ENCODE data around the gene ESPN. TPM values are rescaled to one million over a fixed set of nuclear protein-coding genes. Genes with fewer than 3 reads are reported as not detected.
A peak's percentile ranks its signal among the peaks of the same experiment; 100 is the strongest.

Gene ESPN
- total RNA-seq, 4 donors from 2014 or later, result 0.33 to 1.0 (median 1.0) TPM; not detected in 1

DNA sequence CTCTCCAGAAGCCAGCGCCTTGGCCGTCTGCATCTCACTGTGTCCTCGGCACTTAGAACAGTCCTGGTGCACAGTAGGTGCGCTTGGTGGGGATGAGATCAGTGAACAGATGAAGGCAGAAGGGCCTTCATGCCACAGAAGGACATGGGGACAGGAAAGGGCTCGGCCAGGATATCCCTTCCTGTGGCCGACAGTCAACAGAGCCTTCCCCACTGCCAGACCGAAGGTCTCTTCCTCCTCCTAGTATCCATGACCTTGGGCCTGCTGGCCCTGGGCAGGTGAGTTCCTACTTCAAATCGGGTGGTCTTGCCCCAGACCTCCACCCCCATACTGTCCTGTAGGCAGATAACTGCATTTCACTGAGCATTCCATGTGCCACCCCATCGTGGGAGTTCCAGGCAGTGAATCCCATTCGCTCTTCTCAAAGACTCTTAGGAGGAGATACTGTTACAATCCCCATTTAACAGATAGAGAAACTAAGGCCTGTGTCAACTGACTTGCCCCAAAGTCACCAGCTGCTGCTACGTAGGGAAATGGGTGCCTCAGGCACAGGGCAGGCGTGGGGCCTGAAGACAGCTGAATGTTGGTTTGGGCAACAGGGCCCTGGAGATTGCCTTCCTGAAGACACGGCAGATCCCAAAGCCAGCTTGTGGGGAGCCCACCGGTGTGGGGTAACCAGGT lies 63.4 kb downstream of the ESPN start:
- TF ChIP-seq POLR2AphosphoS5 (IDR thresholded peaks at IDR 0.05) (no peak), POLR2A (IDR thresholded peaks at IDR 0.05; ENCODE audit: low read depth) (no peak), EP300 (IDR thresholded peaks at IDR 0.05) (no peak)
- TF ChIP-seq, protein P1, sequence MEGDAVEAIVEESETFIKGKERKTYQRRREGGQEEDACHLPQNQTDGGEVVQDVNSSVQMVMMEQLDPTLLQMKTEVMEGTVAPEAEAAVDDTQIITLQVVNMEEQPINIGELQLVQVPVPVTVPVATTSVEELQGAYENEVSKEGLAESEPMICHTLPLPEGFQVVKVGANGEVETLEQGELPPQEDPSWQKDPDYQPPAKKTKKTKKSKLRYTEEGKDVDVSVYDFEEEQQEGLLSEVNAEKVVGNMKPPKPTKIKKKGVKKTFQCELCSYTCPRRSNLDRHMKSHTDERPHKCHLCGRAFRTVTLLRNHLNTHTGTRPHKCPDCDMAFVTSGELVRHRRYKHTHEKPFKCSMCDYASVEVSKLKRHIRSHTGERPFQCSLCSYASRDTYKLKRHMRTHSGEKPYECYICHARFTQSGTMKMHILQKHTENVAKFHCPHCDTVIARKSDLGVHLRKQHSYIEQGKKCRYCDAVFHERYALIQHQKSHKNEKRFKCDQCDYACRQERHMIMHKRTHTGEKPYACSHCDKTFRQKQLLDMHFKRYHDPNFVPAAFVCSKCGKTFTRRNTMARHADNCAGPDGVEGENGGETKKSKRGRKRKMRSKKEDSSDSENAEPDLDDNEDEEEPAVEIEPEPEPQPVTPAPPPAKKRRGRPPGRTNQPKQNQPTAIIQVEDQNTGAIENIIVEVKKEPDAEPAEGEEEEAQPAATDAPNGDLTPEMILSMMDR (IDR thresholded peaks at IDR 0.05), result no peak
- 87% methylated on average over 14 of the region's 14 CpGs for WGBS

DNA sequence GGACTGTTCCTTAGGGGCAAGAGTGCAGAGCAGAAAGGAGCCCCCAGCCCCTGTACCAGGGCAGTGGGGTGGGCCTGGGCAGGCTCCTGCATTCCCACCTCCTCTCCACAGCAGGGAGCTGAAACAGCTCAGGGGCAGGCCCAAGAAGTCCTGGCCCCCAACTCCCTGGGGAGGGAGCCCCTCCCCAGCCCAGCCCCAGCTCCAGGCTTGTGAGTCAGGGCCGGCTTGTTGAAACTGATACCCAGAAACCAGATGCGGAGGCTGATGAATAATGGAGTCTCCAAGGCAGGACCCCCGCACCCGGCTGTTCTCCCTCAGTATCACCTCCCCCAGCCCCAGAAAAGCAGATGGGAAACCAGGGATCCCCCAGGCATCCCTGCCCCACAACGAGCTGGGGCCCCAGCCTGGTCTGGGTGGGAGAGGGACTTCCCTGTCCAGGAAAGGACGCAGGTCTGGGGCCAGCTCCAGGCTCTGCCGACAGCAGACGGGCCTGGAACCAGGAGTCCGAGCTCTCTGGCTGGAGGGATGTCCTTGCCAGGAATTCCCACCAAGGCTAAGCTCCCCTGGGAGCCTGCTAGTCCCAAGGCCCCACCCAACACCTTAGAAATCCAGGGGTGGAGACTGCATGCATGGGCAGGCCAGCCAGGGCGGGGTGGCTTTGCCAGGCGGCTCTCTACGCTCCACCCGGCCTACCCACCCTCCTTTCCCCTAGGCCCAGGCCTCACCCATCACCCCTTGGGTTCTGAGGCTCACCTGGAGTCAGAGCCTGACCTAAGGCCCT lies 64.2 kb downstream of the ESPN start:
- no peak overlapping the region for H3K4me3 ChIP-seq
- 98% methylated on average over 5 of the region's 13 CpGs for WGBS
- H3K36me3 ChIP-seq, result no peaks in the 10 kb centered on the region
- no peaks in the 10 kb centered on the region for H3K9me3 ChIP-seq
- TF ChIP-seq EP300 (IDR thresholded peaks at IDR 0.05), result no peak
- no peak for TF ChIP-seq POLR2A (IDR thresholded peaks at IDR 0.05; ENCODE audit: low read depth)
- H3K27ac ChIP-seq (replicated peaks in 1 of 4), result no peak overlapping the region
- H3K27me3 ChIP-seq, result peaks cover 8 to 54% (median 16%) of the 10 kb centered on the region in 4 donors
- no peak for DNase-seq (ENCODE audit: extremely low spot score)
- H3K4me1 ChIP-seq, result peaks cover 57 to 68% (median 58%) of the 10 kb centered on the region in 4 donors
- intact Hi-C loops (cut with DNase I), result loop anchor here (5.0 kb wide), 1 partner anchor 159 kb away; no protein-coding TSS in a partner anchor

More for the DNA sequence above, 63.4 kb downstream of the ESPN start:
- no peaks in the 10 kb centered on the region for H3K9me3 ChIP-seq
- H3K4me3 ChIP-seq, result no peak overlapping the region
- H3K27me3 ChIP-seq, result peaks cover 8 to 54% (median 16%) of the 10 kb centered on the region in 4 donors
- no peak for DNase-seq (ENCODE audit: extremely low spot score)
- peaks cover 57 to 68% (median 59%) of the 10 kb centered on the region in 4 donors for H3K4me1 ChIP-seq
- H3K36me3 ChIP-seq, result no peaks in the 10 kb centered on the region
- intact Hi-C loops (cut with DNase I), result loop anchor here (5.0 kb wide), 1 partner anchor 159 kb away; no protein-coding TSS in a partner anchor
- no peak overlapping the region for H3K27ac ChIP-seq (replicated peaks in 1 of 4)

DNA sequence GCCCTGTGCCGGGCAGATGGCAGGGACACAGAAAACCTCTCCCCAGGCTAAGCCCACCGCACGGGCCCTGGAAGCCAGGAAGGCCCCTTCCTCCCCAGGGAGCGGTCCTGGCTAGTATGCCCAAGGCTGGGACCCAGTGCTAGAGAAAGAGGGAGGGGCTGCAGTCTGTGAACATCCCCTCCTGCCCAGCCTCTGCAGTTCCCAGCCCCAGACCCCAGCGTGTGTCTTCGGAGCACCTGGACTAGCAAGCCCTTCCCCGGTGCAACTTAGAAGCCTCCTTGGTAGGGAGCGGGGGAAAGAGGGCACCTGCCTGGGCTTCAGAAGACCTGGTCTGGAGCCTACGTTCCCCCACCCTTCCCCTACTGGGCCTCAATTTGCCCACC lies 64.8 kb downstream of the ESPN start:
- peaks cover 8 to 49% (median 16%) of the 10 kb centered on the region in 4 donors for H3K27me3 ChIP-seq
- TF ChIP-seq, protein P1 (IDR thresholded peaks at IDR 0.05), result no peak
- TF ChIP-seq POLR2AphosphoS5 (IDR thresholded peaks at IDR 0.05), result no peak
- TF ChIP-seq EP300 (IDR thresholded peaks at IDR 0.05), result no peak
- no peak for TF ChIP-seq POLR2A (IDR thresholded peaks at IDR 0.05; ENCODE audit: low read depth)
- H3K36me3 ChIP-seq, result no peaks in the 10 kb centered on the region
- H3K27ac ChIP-seq (replicated peaks in 1 of 4), result no peak overlapping the region
- intact Hi-C loops (cut with DNase I), result loop anchor here (5.0 kb wide), 1 partner anchor 158 kb away; no protein-coding TSS in a partner anchor
- peaks cover 57 to 64% (median 58%) of the 10 kb centered on the region in 4 donors for H3K4me1 ChIP-seq
- WGBS, result no CpG with 5 or more reads among the region's 9 CpGs
- no peaks in the 10 kb centered on the region for H3K9me3 ChIP-seq
- DNase-seq (ENCODE audit: extremely low spot score), result no peak
- no peak overlapping the region for H3K4me3 ChIP-seq

DNA sequence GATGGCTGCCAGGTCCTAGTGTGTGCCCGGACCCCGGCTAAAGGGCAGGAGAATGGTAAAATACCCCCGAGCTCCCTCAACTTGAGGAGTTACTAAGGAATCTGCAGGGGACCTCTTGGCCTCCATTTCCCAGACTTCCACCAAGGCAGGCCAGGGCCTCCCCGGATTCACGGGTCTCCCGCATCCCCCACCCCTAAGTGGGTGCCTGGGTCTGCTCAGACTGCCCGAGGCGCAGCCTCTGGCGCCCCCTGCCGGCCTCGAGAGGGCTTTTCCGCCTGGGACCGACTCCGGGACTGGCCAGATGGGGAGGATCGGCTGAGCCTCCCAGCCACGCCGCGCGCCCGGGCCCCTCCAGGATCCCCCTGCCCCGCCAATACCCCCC lies 65.2 kb downstream of the ESPN start:
- H3K36me3 ChIP-seq, result no peaks in the 10 kb centered on the region
- peak overlapping the region in 1 of 4 donors; percentile 79 for H3K27ac ChIP-seq (replicated peaks in 1 of 4)
- TF ChIP-seq POLR2A (IDR thresholded peaks at IDR 0.05; ENCODE audit: low read depth) (no peak), POLR2AphosphoS5 (IDR thresholded peaks at IDR 0.05) (peak in 1 of 2 donors; percentile 10)
- TF ChIP-seq, protein P1 (IDR thresholded peaks at IDR 0.05), result peak in 2 of 3 experiments; percentile 74 to 80
- DNase-seq (ENCODE audit: extremely low spot score), result no peak
- H3K9me3 ChIP-seq, result no peaks in the 10 kb centered on the region
- H3K4me3 ChIP-seq, result peak overlapping the region; percentile 68 to 79 (median 69)
- peaks cover 56 to 60% (median 58%) of the 10 kb centered on the region in 4 donors for H3K4me1 ChIP-seq
- intact Hi-C loops (cut with DNase I), result loop anchor here (5.0 kb wide), 2 partner anchors 63 to 158 kb away; partner anchors contain the start of gene NOL9
- H3K27me3 ChIP-seq, result peaks cover 8 to 45% (median 15%) of the 10 kb centered on the region in 4 donors
- 0% methylated on average over 2 of the region's 21 CpGs for WGBS
